ENCODE data around the gene MAP7D3.
A peak's percentile ranks its signal among the peaks of the same experiment; 100 is the strongest.

MAP7D3 gene

DNA sequence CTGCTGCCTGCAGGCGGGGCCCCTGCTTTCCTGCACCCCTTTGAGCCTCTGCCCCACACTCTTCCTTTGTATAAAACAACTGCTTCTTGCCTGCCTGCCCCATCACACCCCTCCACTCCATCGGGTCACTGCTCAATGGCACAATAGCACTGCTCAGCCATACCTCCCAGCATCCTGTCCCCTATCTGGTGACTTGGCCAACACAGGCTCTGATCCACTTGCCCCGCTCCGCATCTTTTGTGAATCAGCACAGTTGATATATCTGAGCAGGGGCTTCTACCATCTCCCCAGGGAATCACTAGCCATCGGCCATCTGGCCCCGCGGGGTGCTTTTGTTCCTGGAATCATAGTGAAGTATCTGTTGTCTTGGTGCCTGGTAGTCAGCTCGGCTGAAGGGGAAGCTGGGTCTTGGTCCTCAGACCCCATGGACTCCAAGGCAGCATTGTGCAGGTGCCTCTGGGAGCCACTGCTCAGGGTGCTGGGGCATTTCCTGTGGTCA lies 45.3 kb downstream of the MAP7D3 start:
- DNase-seq (ENCODE audit: low spot score) = no peak

- DNase-seq (ENCODE audit: low spot score) = peak; percentile 51
Measured at GRCh38 chrX:136204571-136204970, 46.6 kb downstream of the MAP7D3 start.

GRCh38 chrX:136203951-136204350 lies 47.2 kb downstream of the MAP7D3 start:
- no peak for DNase-seq (ENCODE audit: low spot score)

- DNase-seq (ENCODE audit: low spot score) = no peak
Measured at GRCh38 chrX:136203438-136203837, 47.8 kb downstream of the MAP7D3 start.

- peak; percentile 23 for DNase-seq (ENCODE audit: low spot score)
Measured at GRCh38 chrX:136202889-136203288, 48.3 kb downstream of the MAP7D3 start.

DNA sequence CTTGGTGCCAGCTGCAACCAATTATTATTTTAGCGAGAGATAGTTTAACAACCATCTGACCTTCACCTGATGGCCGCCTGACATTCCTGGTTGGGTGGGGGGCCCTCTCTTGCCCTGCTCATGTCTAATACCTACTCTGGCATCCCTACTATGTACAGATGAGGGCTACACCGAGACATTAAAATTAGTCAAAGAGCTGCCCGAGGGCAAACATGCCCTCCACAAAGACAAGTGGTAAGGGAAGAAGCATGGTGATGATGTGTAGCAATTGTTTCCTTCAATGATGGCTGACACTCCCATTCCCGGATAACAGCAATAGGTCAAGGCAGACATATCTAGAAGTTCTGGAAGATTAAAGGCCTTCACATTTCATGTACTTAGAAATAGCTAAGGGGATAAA lies 49.6 kb downstream of the MAP7D3 start:
- DNase-seq (ENCODE audit: low spot score) = no peak

DNA sequence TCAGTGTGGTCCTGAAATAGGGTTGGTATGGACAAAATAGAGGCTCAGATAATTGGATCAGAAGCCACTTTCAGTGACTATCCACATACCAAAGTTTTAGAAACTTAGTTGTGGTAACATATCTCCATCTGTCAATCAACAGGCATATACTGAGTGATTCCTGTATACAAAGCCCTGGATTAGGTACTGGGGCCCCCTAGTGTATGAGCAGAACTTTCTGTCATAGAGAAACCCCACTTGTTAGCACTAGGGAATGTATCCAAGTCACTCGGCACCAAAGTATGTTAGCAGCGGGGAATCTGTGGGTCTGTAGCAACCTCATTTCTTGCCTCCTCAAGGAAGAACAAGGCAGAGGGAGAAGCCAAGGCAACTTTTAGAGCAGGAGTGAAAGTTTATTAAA lies 50.7 kb downstream of the MAP7D3 start:
- DNase-seq (ENCODE audit: low spot score) = no peak

- no peak for DNase-seq (ENCODE audit: low spot score)
Measured at GRCh38 chrX:136199365-136199764, 51.8 kb downstream of the MAP7D3 start.

DNA sequence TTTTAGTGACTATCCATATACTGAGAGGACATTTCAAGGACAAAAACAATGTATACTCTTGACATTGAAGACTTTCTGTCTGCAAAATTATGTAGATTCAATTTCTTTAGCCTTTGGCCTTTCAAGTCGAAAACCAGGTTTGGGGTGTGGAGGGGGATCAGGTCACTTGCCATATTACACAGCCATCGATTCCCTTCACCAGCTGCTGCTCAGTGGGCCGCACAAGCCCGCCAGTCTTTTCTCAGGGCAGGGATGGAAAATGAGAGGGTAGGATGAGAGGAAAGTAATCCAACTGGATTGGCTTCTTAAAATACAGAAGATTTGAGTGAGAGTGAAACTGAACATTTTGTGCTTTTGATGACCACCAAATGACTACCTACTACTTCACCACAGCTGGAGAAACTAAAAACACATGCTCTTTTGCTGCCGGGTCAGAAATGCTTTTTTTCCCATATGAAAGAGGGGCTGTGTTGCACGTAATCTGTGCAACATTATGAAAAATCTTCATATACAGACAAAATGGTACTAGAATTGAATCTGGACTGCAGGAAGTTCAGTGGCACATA lies 52.4 kb downstream of the MAP7D3 start:
- no peak for DNase-seq (ENCODE audit: low spot score)

- no peak for DNase-seq (ENCODE audit: low spot score)
Measured at GRCh38 chrX:136198010-136198409, 53.2 kb downstream of the MAP7D3 start.

DNA sequence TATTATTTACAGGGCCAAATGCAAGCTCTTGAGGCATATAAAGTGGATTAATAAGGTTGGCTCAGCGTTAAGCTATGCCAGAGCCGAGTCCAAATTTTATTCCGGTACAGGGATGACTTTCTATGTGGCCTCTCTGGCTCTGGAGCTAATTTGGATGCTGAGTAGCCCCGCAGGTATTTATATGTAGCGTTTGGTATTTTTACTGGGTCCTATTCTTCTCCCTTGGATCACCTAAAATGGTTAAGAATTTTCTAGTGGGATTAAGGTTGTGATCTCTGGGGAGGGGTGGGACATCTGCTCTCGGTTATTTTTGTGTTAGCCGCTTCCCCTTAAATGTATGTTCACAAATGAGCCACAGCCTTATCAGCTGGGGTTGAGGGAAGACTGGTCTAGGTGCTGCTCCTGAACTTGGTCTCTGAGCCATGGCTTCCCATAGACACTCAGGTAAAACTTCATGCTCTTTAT lies 54.5 kb downstream of the MAP7D3 start:
- no peak for DNase-seq (ENCODE audit: low spot score)

GRCh38 chrX:136195247-136195646 lies 56.0 kb downstream of the MAP7D3 start:
- DNase-seq (ENCODE audit: low spot score) = no peak

- DNase-seq (ENCODE audit: low spot score) = no peak
Measured at GRCh38 chrX:136194536-136194935, 56.7 kb downstream of the MAP7D3 start.

GRCh38 chrX:136193771-136194170 lies 57.4 kb downstream of the MAP7D3 start:
- DNase-seq (ENCODE audit: low spot score) = no peak

GRCh38 chrX:136192839-136193414 lies 58.3 kb downstream of the MAP7D3 start:
- peak; percentile 14 for DNase-seq (ENCODE audit: low spot score)

DNA sequence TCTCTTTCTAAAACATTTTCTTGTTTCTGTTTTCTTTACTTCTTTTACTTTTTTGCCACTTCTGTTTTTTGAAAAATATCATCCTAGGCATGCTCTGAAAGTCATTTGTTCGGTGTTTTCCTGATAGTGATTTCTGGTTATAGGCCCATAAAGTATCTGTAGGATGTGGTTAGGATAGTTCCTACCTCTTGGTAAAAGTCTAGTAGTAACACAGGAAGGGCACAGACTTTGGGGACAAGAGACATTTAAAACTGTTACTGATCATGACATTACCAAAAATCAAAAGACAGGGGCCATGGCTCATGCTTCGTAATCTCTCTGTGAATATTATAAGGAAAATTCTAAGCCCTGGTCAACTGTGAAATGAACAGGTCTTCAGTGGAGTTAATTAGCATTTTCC lies 59.1 kb downstream of the MAP7D3 start:
- DNase-seq (ENCODE audit: low spot score) = no peak

DNA sequence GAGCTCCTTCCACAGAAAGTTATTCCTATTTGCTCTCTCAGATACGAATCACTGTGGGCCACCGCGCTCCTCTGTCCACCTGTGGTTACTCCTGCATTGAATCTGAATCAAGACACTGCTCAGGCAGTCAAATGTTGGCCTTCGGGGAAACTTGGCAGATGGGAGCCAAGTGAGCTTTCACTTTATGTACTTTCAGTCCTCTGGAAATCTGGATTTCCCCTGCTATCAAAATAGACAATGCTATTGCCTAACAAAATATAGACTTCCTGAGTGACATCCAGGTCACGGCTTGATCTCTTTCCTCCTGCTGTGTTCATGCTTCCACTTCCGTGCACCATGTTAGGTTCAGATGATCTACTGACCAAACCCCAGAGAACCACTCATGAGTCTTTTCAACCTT lies 60.0 kb downstream of the MAP7D3 start:
- DNase-seq (ENCODE audit: low spot score) = no peak

DNA sequence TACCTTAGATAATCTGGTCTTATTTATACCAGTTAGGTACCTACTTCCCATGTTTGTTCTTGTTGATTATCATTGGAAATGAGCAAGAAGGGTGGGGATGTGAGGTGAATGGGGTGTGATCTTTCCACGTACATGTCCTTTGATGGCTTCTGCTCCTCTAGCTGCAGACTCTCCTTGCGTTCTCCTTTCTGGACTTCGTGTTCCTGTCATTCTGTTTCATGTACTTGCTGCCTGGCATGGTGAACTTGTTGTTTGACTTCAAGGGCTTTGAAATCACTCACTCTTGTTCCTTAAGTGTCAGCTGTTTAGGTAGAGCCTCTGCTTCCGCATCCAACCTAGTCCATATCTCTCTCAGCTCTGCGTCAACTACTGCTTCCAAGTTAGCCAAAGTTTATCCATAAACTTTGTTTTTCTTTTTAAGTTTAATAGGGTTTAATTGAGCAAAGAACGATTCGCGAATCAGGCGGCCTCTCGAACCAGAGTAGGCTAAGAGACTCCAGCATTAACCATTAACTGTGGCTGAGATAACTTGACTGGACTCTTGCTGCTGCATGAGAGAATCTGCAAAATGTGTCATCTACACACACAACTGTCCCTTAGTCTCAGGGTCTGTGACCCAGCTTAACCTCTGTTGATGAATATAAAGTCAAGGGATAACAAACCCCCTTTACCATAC lies 61.0 kb downstream of the MAP7D3 start:
- DNase-seq (ENCODE audit: low spot score) = no peak

DNA sequence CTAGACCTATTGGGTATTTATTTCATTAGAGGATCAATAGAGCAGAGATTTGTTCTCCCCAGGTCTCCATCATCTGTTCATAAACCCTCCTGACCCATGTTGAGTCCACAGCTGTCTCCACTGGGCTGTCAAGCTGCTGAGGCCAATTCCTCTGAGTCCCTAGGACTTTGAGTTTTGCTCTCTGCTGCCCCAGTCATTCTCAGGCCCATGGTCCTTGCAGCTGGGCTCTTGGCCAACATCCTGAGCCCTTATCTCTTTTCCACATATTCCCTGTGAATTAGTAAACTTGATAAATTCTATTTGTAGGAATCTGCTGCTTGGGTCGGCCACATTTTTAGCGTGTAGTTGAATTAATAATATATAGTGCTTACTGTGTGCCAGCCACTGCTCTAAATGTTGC lies 62.0 kb downstream of the MAP7D3 start:
- DNase-seq (ENCODE audit: low spot score) = no peak

DNA sequence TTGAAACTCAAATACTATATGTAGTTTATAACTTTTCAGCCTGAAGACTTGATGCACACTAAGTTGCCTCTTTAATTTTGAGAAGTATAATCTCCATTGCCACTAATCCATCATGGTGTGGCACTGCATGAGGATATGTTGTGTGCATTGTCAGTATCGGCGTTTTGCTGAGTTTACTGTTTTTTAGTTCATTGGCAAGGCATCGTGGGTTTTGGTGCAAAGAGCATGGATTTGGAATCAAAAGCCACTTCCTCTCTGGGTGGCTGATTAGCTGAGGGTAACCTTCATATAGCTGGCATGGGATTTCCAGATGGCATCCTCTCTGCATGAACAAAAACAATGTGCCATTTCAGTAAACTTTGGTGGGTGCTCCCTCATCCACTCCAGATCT lies 65.2 kb downstream of the MAP7D3 start:
- no peak for DNase-seq (ENCODE audit: low spot score)

GRCh38 chrX:136185401-136186022 lies 65.7 kb downstream of the MAP7D3 start:
- DNase-seq (ENCODE audit: low spot score) = peak; percentile 36

DNA sequence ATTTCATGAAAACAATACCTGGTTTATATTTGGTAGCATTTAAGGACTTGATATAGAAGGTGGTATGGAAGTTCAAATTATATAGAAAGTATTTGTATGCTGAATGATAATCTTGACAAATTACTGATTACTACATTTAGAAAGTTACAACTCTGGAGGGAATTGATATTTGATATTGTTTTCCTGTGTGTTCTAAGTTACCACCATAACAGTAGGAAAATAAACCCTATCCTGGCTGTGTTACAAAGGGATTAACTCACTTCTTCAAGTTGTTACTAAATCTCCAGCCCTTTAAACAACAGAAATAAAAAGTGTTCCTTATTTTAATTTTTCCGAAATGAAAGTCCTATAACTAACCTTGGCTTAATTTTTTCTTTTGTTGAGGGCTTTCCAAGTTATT lies 67.3 kb downstream of the MAP7D3 start:
- no peak for DNase-seq (ENCODE audit: low spot score)

DNA sequence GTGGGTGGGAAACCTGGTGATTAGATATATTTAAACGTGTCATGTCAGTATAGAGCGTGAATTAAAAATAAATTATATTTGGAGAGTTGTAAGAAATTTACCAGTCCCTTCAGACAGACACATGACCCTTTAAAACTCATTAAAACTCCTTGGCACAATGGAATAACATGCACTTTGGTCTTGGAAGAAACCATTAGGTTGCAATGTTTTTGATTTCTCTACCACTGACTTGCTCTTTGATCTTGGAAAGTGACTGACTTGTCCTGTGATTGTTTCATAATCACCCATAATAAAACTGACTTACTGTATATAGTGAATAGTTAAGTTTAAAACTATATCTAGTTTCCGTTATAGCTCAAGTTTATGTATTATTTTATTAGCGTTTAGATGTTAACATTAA lies 68.0 kb downstream of the MAP7D3 start:
- no peak for DNase-seq (ENCODE audit: low spot score)

All from AG20443 (cell line).